GM18502 (cell line): ENCODE measurements around the gene PPP1R7.
A peak's percentile ranks its signal among the peaks of the same experiment; 100 is the strongest.

Experiments
- ATAC-seq: cut with Tn5 transposase; IDR thresholded peaks from one replicate; pipeline ENCODE4 v1.9.1; 2021; ENCODE audit warnings: mild to moderate bottlenecking; ENCODE audit not compliant: unreplicated experiment, poor library complexity

The PPP1R7 gene

DNA sequence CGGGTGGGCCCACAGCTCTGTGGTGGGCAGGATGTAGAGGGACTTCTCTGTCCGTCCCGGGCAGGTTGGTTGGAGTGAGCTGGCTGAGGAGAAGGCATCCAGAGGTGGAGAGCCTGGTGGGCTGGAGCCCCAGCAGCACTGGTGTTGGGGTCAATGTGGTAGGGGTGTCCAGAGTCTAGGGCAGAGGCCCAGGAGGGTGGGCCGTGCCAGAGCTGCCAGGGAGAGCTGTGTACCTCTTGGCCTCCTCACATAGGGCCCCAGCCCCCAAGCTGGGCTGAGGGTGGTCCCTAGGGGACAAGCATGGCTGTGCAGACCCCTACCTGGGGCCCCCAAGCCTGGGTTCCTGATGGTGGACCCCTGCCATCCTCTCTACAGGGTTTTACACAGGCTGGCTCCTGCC, 54.2 kb downstream of the PPP1R7 start:
- no peak for ATAC-seq

- no peak for ATAC-seq
Observed at GRCh38 chr2:241205086-241205485, 54.8 kb downstream of the PPP1R7 start.

DNA sequence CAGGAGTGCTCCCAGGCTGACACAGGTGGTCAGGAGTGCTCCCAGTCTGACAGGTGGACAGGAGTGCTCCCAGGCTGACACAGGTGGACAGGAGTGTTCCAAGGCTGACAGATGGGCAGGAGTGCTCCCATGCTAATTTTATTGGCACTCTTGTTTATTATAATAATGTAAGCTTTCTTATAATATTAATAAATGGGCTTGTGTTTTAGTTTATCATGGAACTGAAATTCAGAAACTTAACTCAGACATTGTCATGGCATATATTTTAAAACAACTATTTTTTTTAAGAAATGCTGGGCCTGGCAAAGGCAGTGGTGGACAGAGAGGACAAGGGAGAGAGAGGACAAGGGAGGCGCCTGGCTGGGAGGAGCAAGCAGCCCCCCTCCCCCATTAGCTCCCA, 56.9 kb downstream of the PPP1R7 start:
- no peak for ATAC-seq

- ATAC-seq = no peak
Observed at GRCh38 chr2:241207641-241208040, 57.4 kb downstream of the PPP1R7 start.

- ATAC-seq = no peak
Observed at GRCh38 chr2:241208058-241208457, 57.8 kb downstream of the PPP1R7 start.

DNA sequence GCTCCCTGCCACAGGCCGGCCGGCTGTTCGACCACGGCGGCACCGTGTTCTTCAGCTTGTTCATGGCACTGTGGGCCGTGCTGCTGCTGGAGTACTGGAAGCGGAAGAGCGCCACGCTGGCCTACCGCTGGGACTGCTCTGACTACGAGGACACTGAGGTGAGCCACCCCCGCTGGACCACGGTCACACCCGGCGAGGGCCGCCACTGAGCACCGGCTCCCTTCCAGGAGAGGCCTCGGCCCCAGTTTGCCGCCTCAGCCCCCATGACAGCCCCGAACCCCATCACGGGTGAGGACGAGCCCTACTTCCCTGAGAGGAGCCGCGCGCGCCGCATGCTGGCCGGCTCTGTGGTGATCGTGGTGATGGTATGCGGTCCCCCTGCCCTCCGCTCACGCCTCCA, 59.0 kb downstream of the PPP1R7 start:
- no peak for ATAC-seq

DNA sequence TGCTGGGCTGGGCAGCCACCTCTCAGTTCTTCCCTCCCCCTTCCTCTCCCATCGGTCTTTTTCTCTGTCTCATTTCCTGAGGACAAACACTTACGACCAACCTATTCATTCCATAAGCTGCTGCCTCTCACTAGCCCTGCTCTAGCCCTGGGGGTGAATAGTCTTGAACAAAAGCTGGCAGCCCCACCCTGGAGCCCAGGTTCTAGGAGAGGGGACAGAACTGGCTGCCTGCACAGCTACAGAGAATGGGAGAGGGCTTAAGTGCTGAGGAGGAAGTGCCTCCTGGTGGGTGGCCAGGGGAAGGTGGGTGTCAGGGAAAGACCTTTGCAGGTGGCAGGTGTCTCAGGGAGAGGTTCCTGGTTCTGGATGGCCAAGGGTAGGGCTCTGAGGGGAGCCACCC, 61.0 kb downstream of the PPP1R7 start:
- ATAC-seq = no peak

DNA sequence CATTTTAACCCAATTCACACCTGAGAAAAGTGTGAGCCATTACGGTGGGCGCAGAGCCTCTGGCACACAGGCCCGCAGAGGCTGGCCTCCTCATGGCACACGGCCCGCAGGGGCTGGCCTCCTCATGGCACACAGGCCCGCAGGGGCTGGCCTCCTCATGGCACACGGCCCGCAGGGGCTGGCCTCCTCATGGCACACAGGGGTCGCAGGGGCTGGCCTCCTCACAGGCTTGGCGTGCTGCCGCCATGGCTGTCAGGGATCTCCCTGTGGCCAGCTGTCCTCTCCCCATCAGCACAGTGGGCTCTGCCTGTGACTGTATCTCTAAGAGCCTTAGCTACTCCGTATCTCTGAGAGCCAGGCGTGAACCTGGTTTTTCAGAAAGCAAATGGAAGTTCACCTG, 62.8 kb downstream of the PPP1R7 start:
- no peak for ATAC-seq

GRCh38 chr2:241213567-241213966, 63.3 kb downstream of the PPP1R7 start:
- ATAC-seq = no peak

GRCh38 chr2:241214209-241214608, 63.9 kb downstream of the PPP1R7 start:
- ATAC-seq = no peak

- ATAC-seq = no peak
Observed at GRCh38 chr2:241214766-241215165, 64.5 kb downstream of the PPP1R7 start.

DNA sequence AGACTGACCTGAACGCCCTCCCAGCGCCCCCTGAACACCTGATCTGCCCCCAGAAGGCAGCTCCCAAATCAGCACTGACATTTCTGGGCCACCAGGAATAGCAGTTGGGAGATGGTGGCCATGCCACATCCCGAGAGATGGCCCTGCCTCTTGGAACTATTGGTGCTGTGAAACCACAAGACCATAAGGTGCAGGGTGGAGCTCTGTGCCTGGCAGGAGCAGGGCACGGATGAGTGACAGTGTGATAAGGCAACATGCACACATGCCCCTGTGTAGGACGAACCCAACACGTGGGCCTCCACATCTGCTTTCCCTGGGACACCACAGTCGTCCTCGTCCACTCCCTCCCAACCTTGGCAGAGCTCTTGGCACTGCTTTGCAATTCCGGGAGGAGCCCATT, 65.2 kb downstream of the PPP1R7 start:
- no peak for ATAC-seq

- no peak for ATAC-seq
Observed at GRCh38 chr2:241216211-241216761, 66.0 kb downstream of the PPP1R7 start.

DNA sequence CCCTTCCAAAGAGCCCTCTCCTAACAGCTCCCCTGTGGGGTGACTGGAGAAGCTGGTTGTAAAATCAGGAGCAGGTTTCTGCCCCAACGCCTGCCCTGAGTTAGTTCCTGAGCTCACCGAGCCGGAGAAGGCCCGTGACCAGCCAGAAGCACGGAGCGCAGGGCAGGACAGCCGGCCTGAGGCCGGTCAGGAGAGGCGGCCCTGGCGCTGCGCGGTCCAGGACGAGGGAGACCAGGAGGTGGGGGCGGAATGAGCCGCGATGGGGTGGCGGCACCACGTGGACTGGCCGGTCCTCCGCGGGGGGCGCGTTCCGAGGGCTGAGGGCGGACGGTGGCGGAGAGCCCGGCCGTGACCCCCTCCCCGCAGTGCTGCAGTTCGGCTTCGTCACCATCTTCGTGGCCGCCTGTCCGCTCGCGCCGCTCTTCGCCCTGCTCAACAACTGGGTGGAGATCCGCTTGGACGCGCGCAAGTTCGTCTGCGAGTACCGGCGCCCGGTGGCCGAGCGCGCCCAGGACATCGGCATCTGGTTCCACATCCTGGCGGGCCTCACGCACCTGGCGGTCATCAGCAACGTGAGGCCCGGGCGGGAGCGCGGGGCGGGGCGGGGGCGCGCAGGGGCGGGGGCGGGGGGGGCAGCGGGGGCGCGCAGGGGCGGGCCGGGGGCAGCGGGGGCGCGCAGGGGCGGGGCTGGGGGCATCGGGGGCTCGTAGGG, 67.2 kb downstream of the PPP1R7 start:
- ATAC-seq = peak; percentile 38

GRCh38 chr2:241218131-241219029, 68.1 kb downstream of the PPP1R7 start:
- ATAC-seq = no peak

DNA sequence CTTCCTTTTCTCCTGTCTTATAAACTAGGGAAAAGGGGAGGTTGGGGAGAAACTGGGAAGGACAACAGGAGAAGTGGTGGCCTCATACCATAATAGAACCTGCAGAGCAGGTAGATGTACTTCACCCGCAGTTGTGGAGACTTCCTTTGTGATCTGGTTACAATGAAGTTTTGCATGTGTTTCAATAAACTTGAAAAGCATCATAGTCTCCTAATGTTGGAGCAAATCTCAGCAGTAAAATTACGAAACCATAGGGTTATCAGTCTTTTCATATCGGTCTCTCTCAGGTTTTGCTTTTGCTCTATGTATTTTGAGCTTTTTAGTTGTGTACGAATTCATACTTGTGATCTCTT, 68.7 kb downstream of the PPP1R7 start:
- no peak for ATAC-seq

- ATAC-seq = no peak
Observed at GRCh38 chr2:241219856-241220356, 69.6 kb downstream of the PPP1R7 start.

GRCh38 chr2:241223211-241224017, 73.1 kb downstream of the PPP1R7 start:
- ATAC-seq = no peak

DNA sequence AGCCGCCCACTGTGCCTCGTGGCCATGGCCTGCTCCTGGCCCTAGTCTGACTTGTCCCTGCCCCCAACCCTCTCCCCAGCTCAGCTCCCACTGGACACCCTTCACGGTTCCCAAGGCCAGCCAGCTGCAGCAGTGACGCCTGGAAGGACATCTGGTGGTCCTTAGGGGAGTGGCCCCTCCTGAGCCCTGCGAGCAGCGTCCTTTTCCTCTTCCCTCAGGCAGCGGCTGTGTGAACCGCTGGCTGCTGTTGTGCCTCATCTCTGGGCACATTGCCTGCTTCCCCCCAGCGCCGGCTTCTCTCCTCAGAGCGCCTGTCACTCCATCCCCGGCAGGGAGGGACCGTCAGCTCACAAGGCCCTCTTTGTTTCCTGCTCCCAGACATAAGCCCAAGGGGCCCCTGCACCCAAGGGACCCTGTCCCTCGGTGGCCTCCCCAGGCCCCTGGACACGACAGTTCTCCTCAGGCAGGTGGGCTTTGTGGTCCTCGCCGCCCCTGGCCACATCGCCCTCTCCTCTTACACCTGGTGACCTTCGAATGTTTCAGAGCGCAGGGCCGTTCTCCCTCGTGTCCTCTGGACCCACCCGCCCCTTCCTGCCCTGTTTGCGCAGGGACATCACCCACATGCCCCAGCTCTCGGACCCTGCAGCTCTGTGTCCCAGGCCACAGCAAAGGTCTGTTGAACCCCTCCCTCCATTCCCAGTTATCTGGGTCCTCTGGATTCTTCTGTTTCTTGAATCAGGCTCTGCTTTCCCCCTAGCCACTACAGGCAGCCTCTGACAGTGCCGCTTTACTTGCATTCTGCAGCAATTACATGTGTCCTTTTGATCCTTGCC, 74.0 kb downstream of the PPP1R7 start:
- ATAC-seq = no peak
